ENCODE results near the gene SYNGAP1. TPM values are rescaled to one million over a fixed set of nuclear protein-coding genes. Genes with fewer than 3 reads are reported as not detected.
A peak's percentile ranks its signal among the peaks of the same experiment; 100 is the strongest.

Gene SYNGAP1
- total RNA-seq, 1 donor from 2014 or later: 1.4 TPM

DNA sequence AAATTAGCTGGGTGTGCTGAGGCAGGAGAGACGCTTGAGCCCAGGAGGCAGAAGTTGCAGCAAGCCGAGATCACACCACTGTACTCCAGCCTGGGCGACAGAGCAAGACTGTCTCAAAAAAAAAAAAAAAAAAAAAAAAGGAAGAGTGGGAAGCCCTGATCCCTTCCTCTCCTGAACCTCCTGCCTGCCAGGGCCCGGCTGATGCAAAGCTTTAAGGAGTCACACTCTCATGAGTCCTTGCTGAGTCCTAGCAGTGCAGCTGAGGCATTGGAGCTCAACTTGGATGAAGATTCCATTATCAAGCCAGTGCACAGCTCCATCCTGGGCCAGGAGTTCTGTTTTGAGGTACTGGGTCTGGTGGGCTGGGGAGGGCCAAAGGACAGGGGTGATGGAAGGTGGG lies 15.1 kb downstream of the SYNGAP1 start:
- DNase-seq (ENCODE audit: low read depth in 2 of 2): no peak

DNA sequence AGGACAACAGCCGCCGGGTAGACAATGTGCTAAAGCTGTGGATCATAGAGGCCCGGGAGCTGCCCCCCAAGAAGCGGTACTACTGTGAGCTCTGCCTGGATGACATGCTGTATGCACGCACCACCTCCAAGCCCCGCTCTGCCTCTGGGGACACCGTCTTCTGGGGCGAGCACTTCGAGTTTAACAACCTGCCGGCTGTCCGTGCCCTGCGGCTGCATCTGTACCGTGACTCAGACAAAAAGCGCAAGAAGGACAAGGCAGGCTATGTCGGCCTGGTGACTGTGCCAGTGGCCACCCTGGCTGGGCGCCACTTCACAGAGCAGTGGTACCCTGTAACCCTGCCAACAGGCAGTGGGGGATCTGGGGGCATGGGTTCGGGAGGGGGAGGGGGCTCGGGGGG lies 17.8 kb downstream of the SYNGAP1 start:
- DNase-seq (ENCODE audit: low read depth in 2 of 2): no peak

DNA sequence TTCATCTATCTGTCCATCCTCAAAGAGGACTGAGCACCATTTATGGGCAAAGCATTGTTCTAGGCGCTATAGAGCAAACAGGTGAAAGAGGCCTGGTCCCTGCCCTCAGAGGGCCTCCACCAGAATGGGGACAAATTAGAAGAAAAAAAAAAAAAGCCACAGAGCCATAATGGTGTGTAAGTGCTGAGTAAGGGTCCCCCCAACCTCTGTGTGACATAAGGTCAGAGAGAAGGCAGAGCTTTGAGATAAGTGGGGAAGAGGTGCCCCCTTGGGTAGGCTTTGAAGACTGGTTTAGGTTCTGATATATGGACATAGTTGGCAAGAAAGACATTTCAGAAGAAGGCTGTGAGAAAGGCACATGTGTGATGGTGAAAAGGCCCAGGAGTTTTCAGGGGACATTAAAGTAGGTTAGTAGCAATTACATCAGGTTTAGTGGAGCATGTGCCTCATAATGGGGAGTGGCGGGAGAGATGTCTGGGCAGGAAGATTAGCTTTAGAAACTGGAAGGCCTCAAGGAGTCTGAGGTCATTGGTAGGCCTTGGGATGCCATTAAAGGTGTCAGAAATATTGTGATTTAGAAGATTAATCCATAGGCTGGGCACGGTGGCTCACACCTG lies 19.2 kb downstream of the SYNGAP1 start:
- no peak for DNase-seq (ENCODE audit: low read depth in 2 of 2)

DNA sequence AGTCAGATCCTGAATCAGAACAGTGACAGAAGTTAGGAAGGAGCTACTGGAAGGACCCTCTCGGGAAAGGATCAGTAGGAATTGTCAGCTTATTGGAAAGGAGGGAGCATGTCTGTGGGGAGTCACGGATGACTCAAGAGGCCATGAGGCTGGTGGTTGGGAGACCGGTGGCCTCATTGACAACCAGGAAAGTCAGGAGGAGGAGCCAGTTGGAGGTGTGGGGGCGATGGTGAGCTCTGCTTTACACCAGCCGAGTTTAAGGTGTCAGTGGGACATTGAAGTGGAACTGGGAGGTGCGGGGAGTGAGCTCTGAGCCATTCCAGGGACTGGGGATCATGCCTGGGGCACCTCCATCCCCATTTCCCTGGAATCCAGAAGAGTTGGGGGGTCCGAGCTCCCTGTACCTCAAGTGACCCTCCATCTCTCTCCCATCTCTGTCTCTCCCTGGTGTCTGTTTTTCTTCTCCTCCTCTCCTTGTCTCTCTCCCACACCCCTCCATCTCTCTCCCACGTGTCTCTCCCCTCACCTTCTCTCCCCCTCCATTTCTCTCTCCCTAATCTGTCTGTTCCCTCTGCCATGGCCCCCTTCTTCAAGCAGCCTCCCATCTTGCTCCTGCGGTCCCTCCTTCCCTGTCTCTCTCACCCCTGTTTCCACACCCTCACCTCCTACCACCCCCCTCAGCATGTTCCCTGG lies 20.2 kb downstream of the SYNGAP1 start:
- no peak for DNase-seq (ENCODE audit: low read depth in 2 of 2)

DNA sequence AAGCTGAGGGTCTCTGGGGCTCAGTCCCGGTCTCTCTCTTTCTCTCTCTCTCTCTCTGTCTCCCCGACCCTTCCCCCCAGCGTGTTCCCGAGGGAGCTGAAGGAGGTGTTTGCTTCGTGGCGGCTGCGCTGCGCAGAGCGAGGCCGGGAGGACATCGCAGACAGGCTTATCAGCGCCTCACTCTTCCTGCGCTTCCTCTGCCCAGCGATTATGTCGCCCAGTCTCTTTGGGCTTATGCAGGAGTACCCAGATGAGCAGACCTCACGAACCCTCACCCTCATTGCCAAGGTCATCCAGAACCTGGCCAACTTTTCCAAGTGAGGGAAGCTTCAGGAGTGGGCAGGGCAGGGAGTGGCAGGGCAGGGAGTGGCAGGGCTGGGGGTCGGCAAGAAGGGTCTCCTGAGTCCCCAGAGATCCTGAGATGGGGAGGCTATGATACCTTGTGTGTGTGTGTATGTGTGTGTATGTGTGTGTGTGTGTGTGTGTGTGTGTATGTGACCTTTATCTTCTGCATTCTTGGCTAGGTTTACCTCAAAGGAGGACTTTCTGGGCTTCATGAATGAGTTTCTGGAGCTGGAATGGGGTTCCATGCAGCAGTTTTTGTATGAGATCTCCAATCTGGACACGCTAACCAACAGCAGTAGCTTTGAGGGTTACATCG lies 20.9 kb downstream of the SYNGAP1 start:
- no peak for DNase-seq (ENCODE audit: low read depth in 2 of 2)

DNA sequence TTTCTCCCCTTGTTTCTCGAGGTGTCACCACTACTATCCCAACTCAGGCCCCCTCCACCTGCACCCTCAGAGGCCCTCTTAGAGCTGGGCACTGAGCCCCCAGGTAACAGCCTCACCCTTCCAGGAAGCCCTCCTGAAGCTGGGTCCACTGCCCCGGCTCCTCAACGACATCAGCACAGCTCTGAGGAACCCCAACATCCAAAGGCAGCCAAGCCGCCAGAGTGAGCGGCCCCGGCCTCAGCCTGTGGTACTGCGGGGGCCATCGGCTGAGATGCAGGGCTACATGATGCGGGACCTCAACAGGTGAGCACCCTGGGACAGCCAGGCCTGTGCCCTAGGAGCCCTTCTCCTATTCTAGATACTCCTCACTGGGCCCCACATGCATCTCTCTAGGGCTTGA lies 21.6 kb downstream of the SYNGAP1 start:
- DNase-seq (ENCODE audit: low read depth in 2 of 2): no peak

DNA sequence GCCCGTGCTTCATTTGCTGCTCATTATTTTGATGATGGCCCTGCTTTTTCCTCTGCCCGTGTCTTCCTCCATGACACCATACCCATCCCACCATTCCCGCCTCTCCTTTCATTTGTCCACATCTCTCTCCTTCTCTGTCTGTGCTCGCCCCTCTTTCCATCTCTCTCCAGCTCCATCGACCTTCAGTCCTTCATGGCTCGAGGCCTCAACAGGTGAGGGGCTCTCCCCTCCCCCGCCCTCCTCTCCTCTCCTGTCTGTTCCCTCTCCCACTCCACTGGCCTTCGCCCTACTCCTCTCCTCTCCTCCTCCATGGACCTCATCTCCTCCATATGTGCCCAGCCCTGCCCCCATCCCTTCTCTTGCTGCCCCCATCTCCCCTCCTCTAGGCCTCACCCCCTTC lies 22.4 kb downstream of the SYNGAP1 start:
- no peak for DNase-seq (ENCODE audit: low read depth in 2 of 2)

DNA sequence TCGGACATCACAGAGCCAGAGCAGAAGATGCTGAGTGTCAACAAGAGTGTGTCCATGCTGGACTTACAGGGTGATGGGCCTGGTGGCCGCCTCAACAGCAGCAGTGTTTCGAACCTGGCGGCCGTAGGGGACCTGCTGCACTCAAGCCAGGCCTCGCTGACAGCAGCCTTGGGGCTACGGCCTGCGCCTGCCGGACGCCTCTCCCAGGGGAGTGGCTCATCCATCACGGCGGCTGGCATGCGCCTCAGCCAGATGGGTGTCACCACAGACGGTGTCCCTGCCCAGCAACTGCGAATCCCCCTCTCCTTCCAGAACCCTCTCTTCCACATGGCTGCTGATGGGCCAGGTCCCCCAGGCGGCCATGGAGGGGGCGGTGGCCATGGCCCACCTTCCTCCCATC lies 23.2 kb downstream of the SYNGAP1 start:
- no peak for DNase-seq (ENCODE audit: low read depth in 2 of 2)

DNA sequence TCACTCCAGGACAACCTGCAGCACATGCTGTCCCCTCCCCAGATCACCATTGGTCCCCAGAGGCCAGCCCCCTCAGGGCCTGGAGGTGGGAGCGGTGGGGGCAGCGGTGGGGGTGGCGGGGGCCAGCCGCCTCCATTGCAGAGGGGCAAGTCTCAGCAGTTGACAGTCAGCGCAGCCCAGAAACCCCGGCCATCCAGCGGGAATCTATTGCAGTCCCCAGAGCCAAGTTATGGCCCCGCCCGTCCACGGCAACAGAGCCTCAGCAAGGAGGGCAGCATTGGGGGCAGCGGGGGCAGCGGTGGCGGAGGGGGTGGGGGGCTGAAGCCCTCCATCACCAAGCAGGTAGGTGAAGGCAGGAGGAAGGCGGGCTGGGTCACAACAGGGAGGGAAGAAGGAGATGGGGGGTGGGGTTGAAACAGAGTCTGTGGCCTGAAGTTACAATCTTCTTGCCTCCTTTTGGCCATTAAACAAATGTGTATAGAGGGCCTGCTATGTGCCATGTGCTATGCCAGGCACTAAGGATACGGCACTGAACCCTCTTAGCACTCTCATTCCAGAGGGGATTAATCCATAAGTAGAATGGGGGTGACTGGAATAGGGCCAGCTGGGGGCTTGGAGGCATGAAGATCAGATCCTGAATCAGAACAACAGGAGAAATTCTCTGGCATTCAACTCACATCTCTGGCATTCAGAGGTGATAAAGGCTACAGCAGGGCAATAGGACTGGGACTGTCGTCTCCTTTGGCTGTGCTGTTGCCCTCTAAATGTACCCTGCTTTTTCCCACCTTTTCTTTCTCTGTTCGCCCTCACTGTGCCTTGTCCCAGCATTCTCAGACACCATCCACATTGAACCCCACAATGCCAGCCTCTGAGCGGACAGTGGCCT lies 24.0 kb downstream of the SYNGAP1 start:
- DNase-seq (ENCODE audit: low read depth in 2 of 2): no peak

DNA sequence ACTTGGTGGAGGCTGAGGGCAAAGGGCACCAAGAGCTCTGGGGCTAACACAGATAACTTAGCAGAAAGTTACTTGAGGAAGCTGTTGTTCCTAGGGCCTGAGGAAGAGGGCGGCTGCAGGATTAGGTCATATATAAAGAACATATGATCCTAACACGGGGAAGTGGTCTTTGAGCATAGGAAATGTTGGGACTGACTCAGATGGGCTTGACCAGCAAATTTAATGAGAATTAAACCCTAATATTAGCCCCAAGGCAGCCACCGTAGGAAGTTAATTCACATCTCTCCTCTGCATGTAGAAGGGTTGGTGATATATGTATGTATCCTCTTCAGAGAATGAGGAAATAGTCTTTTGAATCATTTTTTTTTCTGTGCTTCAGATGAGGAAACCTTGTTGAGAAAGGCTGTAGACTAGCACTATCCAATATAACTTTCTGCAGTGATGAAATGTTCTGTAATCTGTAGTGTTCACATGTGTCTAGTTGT lies 25.3 kb downstream of the SYNGAP1 start:
- DNase-seq (ENCODE audit: low read depth in 2 of 2): no peak

DNA sequence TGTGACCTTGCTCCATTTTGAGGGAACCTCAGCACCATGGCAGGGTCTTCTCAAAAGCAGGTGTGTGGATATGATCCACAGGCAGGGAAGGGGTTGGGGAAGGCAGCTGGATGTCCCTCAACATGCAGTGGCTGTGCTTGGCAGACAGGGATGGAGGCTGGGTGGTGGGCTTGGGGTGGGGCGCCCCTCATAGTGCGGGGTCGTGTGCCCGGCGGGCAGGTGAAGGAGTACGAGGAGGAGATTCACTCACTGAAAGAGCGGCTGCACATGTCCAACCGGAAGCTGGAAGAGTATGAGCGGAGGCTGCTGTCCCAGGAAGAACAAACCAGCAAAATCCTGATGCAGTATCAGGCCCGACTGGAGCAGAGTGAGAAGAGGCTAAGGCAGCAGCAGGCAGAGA lies 26.5 kb downstream of the SYNGAP1 start:
- DNase-seq (ENCODE audit: low read depth in 2 of 2): no peak

DNA sequence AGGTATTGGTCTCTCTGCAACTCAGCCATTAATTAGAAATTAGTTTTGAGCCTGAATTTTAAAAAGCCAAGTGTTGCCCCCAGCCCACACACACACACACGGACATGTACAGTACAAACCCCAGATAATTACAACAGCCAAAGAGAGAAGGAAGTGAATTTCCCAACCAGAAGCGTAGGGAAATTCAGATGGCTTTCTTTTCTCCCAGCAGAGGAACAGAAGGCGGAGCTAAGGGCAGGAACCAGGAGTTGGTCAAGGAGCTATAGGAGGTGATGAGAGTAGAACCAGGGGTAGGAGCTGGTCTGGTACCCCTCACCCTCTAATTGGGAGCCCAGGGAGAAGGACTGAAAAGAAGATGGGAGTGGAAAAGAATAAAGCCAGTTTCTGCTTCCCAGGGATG lies 30.6 kb downstream of the SYNGAP1 start:
- DNase-seq (ENCODE audit: low read depth in 2 of 2): no peak

DNA sequence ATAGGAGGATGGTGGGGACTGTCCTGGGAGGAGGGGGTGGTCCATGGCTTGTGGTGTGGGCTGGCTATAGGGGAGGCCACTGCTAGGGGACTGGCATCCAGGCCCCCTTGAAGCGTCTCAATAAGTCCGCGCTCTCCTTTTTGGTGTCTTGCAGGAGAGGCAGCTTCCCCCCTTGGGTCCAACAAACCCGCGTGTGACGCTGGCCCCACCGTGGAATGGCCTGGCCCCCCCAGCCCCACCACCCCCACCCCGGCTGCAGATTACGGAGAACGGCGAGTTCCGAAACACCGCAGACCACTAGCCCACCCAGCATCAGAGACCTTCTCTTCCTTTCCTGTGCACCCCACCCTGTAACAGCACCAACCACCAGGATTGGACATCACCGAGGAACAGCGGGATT lies 31.7 kb downstream of the SYNGAP1 start:
- no peak for DNase-seq (ENCODE audit: low read depth in 2 of 2)

DNA sequence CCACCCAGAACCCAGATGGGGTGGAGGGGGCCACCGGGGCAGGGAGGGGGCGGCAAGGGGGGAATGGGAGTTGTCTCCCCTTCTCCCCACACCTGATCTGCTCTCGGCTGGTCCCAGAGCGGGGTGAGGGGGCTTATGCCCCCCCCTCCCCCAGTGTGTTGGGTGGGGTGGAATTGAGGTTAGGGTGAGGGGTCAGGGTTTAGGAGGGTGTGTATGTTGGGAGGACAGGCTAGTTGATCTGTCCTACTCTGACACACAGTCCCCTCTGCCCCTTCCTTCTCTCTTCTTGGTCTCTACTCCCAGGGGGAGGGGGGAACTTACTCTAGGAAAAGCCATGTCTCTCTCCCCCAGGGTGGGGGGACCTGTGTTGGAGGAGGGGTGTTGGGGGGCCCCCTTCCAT lies 32.6 kb downstream of the SYNGAP1 start:
- DNase-seq (ENCODE audit: low read depth in 2 of 2): no peak

DNA sequence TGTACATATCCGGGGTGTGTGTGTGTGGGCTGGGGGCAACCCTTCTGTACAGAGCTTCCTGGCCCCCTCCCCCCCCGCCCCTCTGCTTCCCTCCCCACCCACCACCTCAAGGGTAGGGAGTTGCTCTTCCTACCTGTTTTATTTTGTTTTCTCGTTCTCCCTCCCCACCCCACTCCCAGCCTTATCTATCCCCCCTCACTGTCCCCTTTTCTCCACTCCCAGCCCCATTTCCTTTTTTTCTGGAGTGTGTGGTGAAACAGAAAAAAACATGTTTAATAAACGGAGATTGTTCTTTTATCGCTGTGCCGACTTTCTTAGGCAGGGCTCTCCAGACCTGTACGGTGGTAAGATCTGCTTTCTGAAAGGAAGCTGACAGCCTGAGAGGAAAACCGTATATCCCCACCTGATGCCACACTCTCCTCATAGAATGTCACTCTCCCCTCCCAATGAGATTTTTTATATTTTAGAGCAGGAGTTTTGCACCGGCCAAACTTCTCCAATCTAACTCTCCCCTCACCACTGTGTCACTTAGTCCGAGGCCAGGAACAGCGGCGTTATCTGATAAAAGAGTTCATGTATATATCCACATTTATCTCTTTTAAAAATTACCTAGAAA lies 33.6 kb downstream of the SYNGAP1 start:
- no peak for DNase-seq (ENCODE audit: low read depth in 2 of 2)

DNA sequence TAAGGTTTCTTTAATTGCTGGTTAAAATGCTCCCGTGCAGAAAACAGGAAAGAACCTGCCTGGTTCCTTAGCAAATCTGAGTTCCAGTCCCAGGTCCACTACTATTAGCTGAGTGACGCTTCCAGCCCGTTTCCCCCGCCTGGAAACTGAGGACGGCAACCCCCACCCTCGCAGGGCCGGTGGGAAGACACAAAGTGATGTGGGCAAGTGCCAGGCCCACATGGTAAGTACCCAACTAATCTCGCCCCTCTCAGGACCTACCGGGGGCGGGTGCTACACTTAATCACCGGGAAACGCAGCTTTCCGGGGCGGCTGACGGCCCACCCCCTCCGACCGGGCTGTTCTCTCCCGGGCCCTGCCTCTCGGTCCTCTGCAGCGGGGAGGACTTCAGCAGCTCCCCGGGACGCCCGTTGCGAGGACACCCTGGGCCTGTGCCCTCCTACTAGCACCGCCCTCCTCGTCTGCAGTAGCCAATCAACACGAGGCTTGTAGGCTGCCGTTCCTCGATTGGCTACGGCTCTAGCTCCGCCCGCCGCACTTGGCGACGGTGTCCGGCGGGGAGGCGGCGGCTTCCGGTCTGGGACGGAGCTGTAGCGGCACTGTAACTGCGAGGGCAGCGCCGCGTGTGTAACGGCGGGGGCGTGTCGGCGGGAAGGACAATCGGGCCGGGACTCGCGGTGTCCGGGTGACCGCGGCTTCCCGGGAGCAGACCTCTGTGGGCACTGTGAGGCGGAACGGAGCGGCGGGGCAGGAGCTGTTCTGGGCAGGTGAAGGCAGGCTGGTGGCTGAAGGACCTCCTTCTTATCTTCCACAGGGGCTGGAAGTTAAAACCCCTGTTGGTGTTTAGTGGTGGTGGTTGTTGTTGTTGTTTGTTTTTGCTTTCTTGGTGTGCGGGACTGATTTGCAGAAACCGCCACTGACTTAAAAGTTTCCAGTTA lies 34.4 kb downstream of the SYNGAP1 start, which contains the start of gene ZBTB9:
Gene ZBTB9 (plus strand): TSS at position 568 of the 938 bp plus-strand sequence. CDS start 525 bp downstream, outside the sequence.
- DNase-seq (ENCODE audit: low read depth in 2 of 2): peak; percentile 89 to 98

DNA sequence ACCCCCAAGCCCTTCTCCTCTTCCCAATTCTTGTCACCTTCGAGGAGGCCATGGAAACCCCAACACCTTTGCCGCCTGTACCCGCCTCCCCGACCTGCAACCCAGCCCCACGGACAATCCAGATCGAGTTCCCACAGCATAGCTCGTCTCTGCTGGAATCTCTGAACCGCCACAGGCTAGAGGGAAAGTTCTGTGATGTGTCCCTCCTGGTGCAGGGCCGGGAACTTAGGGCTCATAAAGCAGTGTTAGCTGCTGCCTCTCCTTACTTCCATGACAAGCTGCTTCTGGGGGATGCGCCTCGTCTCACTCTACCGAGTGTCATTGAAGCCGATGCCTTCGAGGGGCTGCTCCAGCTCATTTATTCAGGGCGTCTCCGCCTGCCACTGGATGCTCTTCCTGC lies 35.2 kb downstream of the SYNGAP1 start:
- DNase-seq (ENCODE audit: low read depth in 2 of 2): no peak

DNA sequence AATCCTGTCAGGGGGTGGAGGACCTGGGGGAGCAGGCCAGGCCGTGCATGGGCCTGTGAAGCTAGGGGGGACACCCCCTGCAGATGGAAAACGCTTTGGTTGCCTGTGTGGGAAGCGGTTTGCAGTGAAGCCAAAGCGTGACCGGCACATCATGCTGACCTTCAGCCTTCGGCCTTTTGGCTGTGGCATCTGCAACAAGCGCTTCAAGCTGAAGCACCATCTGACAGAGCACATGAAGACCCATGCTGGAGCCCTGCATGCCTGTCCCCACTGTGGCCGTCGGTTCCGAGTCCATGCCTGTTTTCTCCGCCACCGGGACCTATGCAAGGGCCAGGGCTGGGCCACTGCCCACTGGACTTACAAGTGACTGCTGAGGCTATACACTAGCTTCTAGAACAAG lies 36.3 kb downstream of the SYNGAP1 start:
- no peak for DNase-seq (ENCODE audit: low read depth in 2 of 2)

DNA sequence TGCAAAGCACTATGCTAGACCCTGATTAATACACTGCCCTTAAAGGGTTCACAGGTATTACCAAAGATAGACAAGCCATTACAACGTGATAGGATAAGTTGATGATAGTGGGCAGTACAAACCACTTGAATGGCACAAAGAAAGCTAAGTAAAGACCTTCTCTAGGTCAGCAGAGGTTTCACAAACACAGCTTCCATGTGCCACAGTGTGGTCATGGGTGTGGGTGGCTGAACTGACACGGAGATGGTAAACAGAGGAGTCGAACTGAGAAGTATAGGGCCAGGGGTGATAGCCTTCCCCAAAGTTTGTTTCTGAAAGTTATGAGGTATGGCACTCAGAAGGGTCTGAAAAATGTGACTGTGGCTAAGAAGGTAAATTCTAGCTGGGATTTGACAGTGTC lies 38.8 kb downstream of the SYNGAP1 start:
- no peak for DNase-seq (ENCODE audit: low read depth in 2 of 2)

DNA sequence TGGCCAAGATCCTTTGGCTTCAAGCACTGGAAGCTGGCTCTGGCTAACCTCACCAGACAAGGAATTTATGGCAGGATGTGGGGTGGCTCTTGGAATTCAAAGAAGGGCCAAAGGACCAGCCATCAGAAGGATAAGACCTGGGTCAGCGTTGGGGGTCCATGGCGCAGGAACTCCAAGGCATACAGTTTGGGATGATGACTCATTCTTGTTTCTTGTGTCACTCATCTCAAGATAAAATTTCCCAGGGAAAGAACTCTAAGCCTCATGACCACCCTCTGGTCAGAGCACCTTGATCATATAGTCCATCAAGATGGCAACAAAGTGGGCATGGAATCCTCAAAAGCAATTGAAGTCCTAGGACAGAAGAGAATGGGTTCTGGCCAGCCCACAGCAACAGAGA lies 39.4 kb downstream of the SYNGAP1 start:
- no peak for DNase-seq (ENCODE audit: low read depth in 2 of 2)

Data from dermis microvascular lymphatic vessel endothelial cell (primary cell).